Measurements from ENCODE around the gene CCDC6.

CCDC6 gene

DNA sequence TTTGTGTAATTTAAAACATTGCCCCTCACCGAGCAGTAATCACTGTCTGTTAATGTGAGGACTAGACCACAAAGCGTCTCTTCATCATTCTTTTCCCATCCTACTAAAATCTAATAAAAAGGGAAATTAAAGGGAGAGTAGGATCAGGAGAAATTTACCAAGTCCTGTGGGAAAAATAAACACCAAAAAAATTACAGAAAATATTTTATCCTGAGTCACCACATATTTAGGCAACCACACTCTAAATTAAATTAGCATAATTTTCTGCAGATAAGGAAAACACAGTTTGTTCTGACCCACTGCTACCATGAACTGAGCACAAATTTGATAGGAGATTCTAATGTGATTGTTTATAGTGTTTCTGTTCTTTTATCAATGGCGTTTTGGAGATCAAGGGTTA, 49.3 kb downstream of the CCDC6 start:
- no peaks in the 10 kb centered on the region for H3K36me3 ChIP-seq
- no peak overlapping the region for H3K4me3 ChIP-seq (ENCODE audit: low read depth in 1 of 2, low read length in 1 of 2)
- no peaks in the 10 kb centered on the region for H3K27me3 ChIP-seq
- TF ChIP-seq, protein P1, sequence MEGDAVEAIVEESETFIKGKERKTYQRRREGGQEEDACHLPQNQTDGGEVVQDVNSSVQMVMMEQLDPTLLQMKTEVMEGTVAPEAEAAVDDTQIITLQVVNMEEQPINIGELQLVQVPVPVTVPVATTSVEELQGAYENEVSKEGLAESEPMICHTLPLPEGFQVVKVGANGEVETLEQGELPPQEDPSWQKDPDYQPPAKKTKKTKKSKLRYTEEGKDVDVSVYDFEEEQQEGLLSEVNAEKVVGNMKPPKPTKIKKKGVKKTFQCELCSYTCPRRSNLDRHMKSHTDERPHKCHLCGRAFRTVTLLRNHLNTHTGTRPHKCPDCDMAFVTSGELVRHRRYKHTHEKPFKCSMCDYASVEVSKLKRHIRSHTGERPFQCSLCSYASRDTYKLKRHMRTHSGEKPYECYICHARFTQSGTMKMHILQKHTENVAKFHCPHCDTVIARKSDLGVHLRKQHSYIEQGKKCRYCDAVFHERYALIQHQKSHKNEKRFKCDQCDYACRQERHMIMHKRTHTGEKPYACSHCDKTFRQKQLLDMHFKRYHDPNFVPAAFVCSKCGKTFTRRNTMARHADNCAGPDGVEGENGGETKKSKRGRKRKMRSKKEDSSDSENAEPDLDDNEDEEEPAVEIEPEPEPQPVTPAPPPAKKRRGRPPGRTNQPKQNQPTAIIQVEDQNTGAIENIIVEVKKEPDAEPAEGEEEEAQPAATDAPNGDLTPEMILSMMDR (IDR thresholded peaks at IDR 0.05) = no peak
- no peaks in the 10 kb centered on the region for H3K4me1 ChIP-seq (ENCODE audit: control insufficient read depth in 1 of 2, insufficient read depth in 1 of 2, low read depth in 1 of 2, low read length in 1 of 2)
- no peak overlapping the region for H3K27ac ChIP-seq
- no peaks in the 10 kb centered on the region for H3K9me3 ChIP-seq

DNA sequence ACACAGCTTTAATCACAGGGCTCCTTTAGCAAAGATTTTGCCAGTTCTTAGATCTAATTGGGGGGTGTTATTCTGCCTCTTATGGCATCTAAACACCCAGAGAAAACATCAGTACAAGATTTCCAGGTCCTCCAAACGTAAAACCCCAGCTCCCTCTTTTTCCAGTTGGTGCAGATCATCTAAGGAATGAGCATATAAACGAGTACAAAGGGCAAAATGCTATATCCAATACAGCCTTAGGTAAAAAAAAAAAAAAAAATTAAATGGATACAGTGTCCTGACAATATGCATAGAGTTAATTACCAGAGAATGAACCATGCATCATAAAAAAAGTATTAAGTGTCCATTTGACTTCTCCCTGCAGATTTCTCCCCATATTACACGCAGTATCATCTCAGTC, 50.3 kb downstream of the CCDC6 start:
- TF ChIP-seq, protein P1 (IDR thresholded peaks at IDR 0.05) = no peak
- H3K27me3 ChIP-seq = no peaks in the 10 kb centered on the region
- no peaks in the 10 kb centered on the region for H3K9me3 ChIP-seq
- no peak overlapping the region for H3K27ac ChIP-seq
- H3K4me1 ChIP-seq (ENCODE audit: control insufficient read depth in 1 of 2, insufficient read depth in 1 of 2, low read depth in 1 of 2, low read length in 1 of 2) = no peaks in the 10 kb centered on the region
- no peaks in the 10 kb centered on the region for H3K36me3 ChIP-seq
- no peak overlapping the region for H3K4me3 ChIP-seq (ENCODE audit: low read depth in 1 of 2, low read length in 1 of 2)

DNA sequence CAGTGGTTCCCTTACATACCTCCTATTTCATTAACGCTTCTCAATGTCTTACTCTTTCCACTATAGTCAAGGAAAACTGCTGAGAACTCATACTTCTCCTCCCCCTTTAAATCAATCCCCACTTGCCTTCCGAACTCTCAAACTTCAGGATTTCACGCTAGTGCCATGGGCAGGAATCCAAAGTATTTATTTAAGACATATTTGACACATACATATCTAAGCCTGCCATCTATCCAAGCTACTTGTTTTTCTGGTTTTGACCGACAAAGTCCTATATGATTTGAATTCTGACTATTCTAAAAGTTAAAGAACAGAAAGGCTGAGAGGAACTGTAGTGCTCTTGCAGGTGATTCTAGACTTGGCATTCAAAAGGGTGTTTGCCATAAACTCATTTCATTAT, 51.8 kb downstream of the CCDC6 start:
- H3K36me3 ChIP-seq = no peaks in the 10 kb centered on the region
- TF ChIP-seq, protein P1 (IDR thresholded peaks at IDR 0.05) = no peak
- H3K9me3 ChIP-seq = no peaks in the 10 kb centered on the region
- no peak overlapping the region for H3K27ac ChIP-seq
- H3K27me3 ChIP-seq = no peaks in the 10 kb centered on the region
- no peak overlapping the region for H3K4me3 ChIP-seq (ENCODE audit: low read depth in 1 of 2, low read length in 1 of 2)
- H3K4me1 ChIP-seq (ENCODE audit: control insufficient read depth in 1 of 2, insufficient read depth in 1 of 2, low read depth in 1 of 2, low read length in 1 of 2) = no peaks in the 10 kb centered on the region

DNA sequence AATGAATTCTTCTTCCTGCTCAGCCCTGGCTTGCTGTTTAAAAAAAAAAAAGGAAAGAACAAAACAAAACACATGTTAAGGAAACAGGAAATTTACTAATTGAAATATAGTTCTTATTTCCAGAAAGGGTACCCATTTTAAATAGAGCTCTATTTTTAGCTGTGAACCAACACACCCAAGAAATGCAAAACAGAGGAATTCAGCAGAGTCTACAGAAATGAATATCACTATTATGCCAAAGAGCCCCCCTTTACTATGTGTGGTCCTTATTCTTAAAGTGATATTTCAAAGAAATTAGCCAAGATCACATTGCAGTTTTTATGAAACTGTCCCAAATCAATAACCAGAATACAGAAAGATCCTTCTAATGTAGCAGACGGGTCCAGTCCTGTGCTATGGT, 53.7 kb downstream of the CCDC6 start:
- no peak overlapping the region for H3K4me3 ChIP-seq (ENCODE audit: low read depth in 1 of 2, low read length in 1 of 2)
- H3K9me3 ChIP-seq = no peaks in the 10 kb centered on the region
- no peaks in the 10 kb centered on the region for H3K36me3 ChIP-seq
- H3K27me3 ChIP-seq = no peaks in the 10 kb centered on the region
- no peak overlapping the region for H3K27ac ChIP-seq
- TF ChIP-seq, protein P1 (IDR thresholded peaks at IDR 0.05) = no peak
- H3K4me1 ChIP-seq (ENCODE audit: control insufficient read depth in 1 of 2, insufficient read depth in 1 of 2, low read depth in 1 of 2, low read length in 1 of 2) = no peaks in the 10 kb centered on the region

DNA sequence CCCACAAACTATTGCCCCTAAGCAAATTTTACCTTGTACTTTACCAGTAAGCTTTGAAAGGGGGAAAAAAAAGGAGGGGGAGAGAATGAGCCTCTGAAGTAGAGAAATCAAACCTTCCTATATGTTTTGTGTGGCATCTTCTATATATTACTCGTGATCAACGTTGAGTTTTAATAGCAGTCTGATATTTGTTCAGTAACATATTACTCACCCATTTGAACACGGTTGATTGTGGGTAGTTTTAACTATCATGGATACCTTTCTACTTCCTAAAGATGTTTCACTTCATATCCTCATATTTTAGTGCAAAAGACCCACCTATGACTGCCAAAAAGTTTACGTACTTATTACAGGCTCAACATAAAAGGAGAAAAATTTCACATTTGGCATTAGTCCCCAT, 54.5 kb downstream of the CCDC6 start:
- H3K4me3 ChIP-seq (ENCODE audit: low read depth in 1 of 2, low read length in 1 of 2) = no peak overlapping the region
- TF ChIP-seq, protein P1 (IDR thresholded peaks at IDR 0.05) = no peak
- no peaks in the 10 kb centered on the region for H3K4me1 ChIP-seq (ENCODE audit: control insufficient read depth in 1 of 2, insufficient read depth in 1 of 2, low read depth in 1 of 2, low read length in 1 of 2)
- H3K27ac ChIP-seq = no peak overlapping the region
- no peaks in the 10 kb centered on the region for H3K36me3 ChIP-seq
- H3K27me3 ChIP-seq = no peaks in the 10 kb centered on the region
- H3K9me3 ChIP-seq = no peaks in the 10 kb centered on the region

DNA sequence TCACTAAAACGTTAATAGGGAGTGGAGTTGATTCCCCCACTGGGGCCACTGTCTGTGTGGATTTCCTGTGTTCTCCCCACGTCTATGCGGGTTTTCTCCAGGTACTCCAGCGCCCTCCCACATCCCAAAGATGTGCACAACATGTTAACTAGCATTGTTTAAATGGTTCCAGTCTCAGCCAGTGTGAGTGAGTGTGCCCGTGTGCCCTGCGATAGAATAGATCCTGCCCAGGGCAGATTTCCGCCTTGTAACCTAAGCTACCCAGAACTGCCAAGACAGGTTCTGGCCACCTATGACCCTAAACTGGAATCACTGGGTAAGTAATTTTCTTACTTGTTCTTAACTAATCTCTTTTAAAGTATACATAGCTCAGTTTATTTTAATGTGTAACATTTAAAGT, 58.5 kb downstream of the CCDC6 start:
- H3K4me3 ChIP-seq (ENCODE audit: low read depth in 1 of 2, low read length in 1 of 2) = no peak overlapping the region
- no peaks in the 10 kb centered on the region for H3K9me3 ChIP-seq
- no peaks in the 10 kb centered on the region for H3K36me3 ChIP-seq
- H3K27me3 ChIP-seq = no peaks in the 10 kb centered on the region
- H3K4me1 ChIP-seq (ENCODE audit: control insufficient read depth in 1 of 2, insufficient read depth in 1 of 2, low read depth in 1 of 2, low read length in 1 of 2) = no peaks in the 10 kb centered on the region
- H3K27ac ChIP-seq = no peak overlapping the region
- TF ChIP-seq, protein P1 (IDR thresholded peaks at IDR 0.05) = no peak

All from neutrophil (primary cell).